Measurements from ENCODE around the gene SLC38A5.
A peak's percentile ranks its signal among the peaks of the same experiment; 100 is the strongest.

Gene SLC38A5

GRCh38 chrX:48491809-48492208, 21.7 kb upstream of the SLC38A5 start:
- DNase-seq (ENCODE audit: low spot score) = no peak

- DNase-seq (ENCODE audit: low spot score) = no peak
Observed at GRCh38 chrX:48490661-48491060, 20.6 kb upstream of the SLC38A5 start.

GRCh38 chrX:48489892-48490291, 19.8 kb upstream of the SLC38A5 start:
- DNase-seq (ENCODE audit: low spot score) = no peak

GRCh38 chrX:48489296-48489695, 19.2 kb upstream of the SLC38A5 start:
- no peak for DNase-seq (ENCODE audit: low spot score)

GRCh38 chrX:48488034-48488433, 18.0 kb upstream of the SLC38A5 start:
- no peak for DNase-seq (ENCODE audit: low spot score)

GRCh38 chrX:48487362-48487798, 17.3 kb upstream of the SLC38A5 start:
- no peak for DNase-seq (ENCODE audit: low spot score)

- DNase-seq (ENCODE audit: low spot score) = no peak
Observed at GRCh38 chrX:48482526-48482925, 12.5 kb upstream of the SLC38A5 start.

GRCh38 chrX:48480583-48480982, 10.5 kb upstream of the SLC38A5 start:
- DNase-seq (ENCODE audit: low spot score) = no peak

GRCh38 chrX:48480142-48480541, 10.1 kb upstream of the SLC38A5 start:
- DNase-seq (ENCODE audit: low spot score) = no peak

GRCh38 chrX:48478806-48479205, 8.7 kb upstream of the SLC38A5 start:
- DNase-seq (ENCODE audit: low spot score) = no peak

- DNase-seq (ENCODE audit: low spot score) = no peak
Observed at GRCh38 chrX:48477960-48478755, 8.1 kb upstream of the SLC38A5 start.

- no peak for DNase-seq (ENCODE audit: low spot score)
Observed at GRCh38 chrX:48476919-48477318, 6.9 kb upstream of the SLC38A5 start.

- DNase-seq (ENCODE audit: low spot score) = peak; percentile 83
Observed at GRCh38 chrX:48475774-48476577, 5.9 kb upstream of the SLC38A5 start, which contains the start of gene FTSJ1. FTSJ1 (plus strand) TSS chrX:48476199; CDS start chrX:48478048, 1,849 bp downstream.

- DNase-seq (ENCODE audit: low spot score) = peak; percentile 67
Observed at GRCh38 chrX:48475296-48475695, 5.2 kb upstream of the SLC38A5 start.

- no peak for DNase-seq (ENCODE audit: low spot score)
Observed at GRCh38 chrX:48474581-48474980, 4.5 kb upstream of the SLC38A5 start.

GRCh38 chrX:48474127-48474526, 4.1 kb upstream of the SLC38A5 start:
- DNase-seq (ENCODE audit: low spot score) = no peak

GRCh38 chrX:48473704-48473990, 3.6 kb upstream of the SLC38A5 start:
- DNase-seq (ENCODE audit: low spot score) = no peak

- no peak for DNase-seq (ENCODE audit: low spot score)
Observed at GRCh38 chrX:48472851-48473703, 3.0 kb upstream of the SLC38A5 start.

- no peak for DNase-seq (ENCODE audit: low spot score)
Observed at GRCh38 chrX:48472225-48472624, 2.2 kb upstream of the SLC38A5 start.

- DNase-seq (ENCODE audit: low spot score) = no peak
Observed at GRCh38 chrX:48471504-48471903, 1.4 kb upstream of the SLC38A5 start.

GRCh38 chrX:48470833-48471118, 716 bp upstream of the SLC38A5 start:
- no peak for DNase-seq (ENCODE audit: low spot score)
